HTR-8/SVneo (cell line): ENCODE measurements around the gene VAMP7.
"Not testable (repeated sequence)": the region's sequence is repeated elsewhere in the genome, so short reads cannot be mapped to it uniquely, and the experiment has no call there.

Source experiments
- DNase-seq: peaks from one replicate; pipeline ENCODE4 v3.0.0; 2011; ENCODE audit warnings: low spot score, mixed read lengths; ENCODE audit not compliant: insufficient read length
- FAIRE-seq: peaks from 2 replicates; lab custom pipeline; 2011; peaks lifted over from hg19 to GRCh38; lab: Jason Lieb, UNC

VAMP7 gene

DNA sequence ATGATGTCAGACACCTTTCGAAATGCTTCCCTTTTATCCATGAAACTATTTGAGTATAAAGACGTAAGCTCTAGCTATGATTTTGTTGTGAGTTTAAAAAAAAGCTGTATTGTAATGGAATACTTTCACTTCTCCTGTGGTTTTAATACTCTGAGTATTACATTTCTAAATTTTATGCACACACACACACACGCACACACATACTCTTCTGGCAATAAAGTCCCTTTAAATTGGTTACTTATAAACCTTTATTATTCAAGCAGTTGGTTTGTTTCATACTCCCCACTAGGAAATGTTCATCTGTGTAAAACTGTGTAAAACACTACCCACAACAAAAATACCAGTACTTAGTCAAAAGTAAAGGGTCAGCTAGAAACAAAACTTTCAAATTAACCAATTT, 18.2 kb downstream of the VAMP7 start:
- no peak for DNase-seq
- FAIRE-seq = no peak

DNA sequence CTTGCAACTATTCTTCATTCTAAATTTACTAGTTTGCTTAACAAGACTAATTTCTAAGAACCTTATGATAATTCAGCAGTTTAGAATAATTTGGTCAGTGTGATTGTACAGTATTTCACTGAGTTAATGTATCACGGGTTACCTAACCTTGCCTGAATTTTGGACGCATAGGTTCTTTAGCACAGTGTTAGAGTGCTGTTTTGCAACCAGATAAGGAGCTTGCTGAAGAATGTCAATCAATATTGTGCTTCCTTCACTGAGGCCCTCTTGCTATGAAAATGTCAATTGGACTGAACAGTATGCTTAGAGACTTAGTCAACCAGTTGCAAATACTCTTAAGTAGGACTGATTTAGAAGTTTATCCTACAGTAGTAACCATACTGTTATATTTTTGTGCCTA, 19.6 kb downstream of the VAMP7 start:
- FAIRE-seq (no peak), DNase-seq (no peak)

DNA sequence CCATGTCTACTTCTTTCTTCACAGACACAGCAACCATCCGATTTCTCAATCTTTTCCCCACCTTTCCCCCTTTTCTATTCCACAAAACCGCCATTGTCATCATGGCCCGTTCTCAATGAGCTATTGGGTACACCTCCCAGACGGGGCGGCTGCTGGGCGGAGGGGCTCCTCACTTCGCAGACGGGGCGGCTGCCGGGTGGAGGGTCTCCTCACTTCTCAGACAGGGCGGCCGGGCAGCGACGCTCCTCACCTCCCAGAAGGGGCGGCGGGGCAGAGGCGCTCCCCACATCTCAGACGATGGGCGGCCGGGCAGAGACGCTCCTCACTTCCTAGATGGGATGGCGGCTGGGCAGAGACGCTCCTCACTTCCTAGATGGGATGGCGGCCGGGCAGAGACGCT, 26.5 kb downstream of the VAMP7 start:
- not testable (repeated sequence) for DNase-seq, FAIRE-seq

DNA sequence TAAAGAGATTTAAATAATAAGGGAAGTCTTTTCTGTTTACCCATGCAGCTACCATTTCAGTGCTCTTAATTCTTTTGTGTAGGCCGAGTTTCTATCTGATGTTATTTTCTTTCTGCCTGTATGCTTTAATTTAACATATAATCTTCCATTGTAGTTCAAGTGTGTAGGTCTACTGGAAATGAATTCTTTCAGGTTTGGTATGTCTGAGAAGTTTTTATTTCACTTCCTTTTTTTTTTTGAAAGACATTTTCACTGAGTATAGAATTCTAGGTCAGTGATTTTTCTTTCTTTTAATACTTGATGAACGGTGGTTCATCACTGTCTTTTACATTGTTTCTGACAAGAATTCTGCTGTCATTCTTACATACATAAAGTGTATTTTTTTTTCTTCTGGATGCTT, 42.1 kb downstream of the VAMP7 start:
- FAIRE-seq = no peak
- DNase-seq = no peak

DNA sequence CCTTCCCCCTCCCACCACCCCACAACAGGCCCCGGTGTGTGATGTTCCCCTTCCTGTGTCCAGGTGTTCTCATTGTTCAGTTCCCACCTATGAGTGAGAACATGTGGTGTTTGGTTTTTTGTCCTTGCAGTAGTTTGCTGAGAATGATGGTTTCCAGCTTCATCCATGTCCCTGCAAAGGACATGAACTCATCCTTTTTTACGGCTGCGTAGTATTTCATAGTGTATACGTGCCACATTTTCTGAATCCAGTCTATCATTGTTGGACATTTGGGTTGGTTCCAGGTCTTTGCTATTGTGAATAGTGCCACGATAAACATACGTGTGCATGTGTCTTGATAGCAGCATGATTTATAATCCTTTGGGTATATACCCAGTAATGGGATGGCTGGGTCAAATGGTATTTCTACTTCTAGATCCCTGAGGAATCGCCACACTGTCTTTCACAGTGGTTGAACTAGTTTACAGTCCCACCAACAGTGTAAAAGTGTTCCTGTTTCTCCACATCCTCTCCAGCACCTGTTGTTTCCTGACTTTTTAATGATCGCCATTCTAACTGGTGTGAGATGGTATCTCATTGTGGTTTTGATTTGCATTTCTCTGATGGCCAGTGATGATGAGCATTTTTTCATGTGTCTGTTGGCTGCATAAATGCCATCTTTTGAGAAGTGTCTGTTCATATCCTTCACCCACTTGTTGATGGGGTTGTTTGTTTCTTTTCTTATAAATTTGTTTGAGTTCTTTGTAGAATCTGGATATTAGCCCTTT, 49.9 kb downstream of the VAMP7 start:
- not testable (repeated sequence) for FAIRE-seq, DNase-seq

DNA sequence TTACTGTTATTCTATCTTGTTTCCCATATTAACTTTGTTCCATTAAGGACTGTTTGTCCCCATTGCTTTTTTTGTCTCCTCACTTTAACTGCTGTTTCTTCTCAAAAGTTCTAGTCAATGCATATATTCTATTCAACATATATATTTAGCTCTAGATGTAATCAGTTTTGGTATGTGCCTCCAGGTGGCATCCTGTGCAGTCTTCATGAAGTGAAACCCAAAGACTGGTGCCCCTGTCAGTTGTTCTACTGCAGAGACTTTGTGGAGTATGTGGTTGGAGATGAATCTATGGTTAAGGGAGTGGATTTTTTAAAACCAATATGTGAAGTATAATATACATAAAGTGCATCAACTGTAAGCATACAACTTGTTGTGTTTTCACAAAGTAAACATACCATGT, 57.0 kb downstream of the VAMP7 start:
- DNase-seq (no peak), FAIRE-seq (no peak)

DNA sequence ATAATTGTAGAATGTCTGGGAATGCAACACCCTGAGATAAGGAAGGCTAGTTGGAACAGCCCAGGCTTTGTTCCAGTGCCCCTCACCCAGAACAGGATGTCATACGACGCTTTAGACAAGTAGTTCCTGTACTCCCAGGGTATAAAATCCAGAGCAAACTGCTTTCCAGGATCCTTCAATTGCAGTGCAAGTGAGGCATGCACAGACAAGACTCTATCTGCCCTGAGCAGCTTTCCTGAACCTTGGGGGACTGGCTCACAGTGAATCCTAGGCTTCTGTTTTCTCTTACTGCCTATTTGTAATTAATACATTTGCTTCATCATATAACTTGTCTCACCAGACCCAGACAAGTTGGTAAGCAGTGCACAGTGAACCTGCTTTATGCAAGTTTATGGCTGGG, 68.0 kb downstream of the VAMP7 start:
- no peak for FAIRE-seq

DNA sequence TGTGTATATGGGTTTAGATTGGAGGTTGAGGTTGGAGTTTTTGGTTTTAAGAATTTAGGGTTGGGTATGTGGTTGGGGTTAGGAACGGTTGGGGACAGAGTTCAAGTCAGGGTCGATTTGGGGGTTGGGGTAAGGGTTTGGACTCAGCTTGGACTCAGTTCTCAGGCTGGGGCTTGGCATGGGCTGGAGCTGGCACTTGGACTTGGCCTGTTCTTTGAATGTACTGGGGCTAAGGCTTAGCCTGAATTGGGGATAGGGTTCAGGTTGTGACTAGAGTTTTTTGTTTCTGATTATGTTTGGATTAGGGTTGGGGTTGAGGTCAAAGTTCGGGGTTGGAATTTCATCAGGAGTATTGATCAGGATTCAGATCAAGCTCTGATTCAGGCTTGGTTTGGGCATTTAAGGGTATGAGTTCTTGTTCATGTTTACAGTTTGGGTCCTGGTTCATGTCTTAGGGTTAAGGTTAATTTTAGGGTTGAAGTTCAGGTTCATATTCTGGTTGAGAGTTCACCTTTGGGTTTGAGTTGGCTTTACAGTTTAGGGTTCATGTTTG, 70.2 kb downstream of the VAMP7 start:
- no peak for FAIRE-seq
- no peak for DNase-seq

More for the DNA sequence above, 68.0 kb downstream of the VAMP7 start:
- no peak for DNase-seq

DNA sequence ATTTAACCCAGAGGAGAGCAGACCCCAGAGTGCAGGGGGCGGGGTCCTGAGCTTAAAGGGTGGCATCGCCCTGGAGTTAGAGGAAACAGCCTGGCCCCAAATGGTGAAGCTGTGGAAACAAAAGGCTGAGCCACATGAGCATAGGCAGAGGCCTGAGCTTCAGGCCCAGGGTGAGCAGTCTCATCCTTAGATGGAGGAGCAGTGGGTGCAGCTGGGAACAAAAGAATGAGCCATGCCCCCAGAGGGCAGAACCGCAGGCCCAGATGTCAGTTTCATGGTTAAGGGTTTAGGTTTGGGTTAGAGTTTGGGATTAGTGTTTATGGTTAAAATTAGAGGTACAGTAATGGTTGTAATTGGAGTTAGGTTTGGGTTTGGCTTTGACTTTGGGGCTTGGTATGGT, 71.9 kb downstream of the VAMP7 start:
- FAIRE-seq (no peak), DNase-seq (no peak)

DNA sequence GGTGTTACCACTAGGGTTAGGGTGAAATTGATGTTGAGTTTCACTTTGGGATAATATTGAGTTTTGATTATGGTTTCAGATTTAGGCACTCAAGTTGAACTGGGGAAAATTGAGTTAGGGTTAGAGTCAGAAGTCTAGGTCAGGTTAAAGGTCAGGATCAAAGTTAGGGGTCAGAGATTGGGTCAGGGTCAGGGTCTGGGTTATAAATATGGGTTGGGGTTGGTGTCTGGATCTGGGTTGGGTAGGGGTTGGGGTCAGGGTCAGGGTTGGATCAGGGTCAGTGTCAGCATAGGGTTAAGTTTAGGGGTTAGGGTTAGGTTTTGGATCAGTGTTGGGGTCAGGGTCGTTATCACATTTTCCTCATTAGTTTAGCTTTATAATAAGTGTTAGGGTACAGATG, 73.6 kb downstream of the VAMP7 start:
- FAIRE-seq = no peak
- no peak for DNase-seq

DNA sequence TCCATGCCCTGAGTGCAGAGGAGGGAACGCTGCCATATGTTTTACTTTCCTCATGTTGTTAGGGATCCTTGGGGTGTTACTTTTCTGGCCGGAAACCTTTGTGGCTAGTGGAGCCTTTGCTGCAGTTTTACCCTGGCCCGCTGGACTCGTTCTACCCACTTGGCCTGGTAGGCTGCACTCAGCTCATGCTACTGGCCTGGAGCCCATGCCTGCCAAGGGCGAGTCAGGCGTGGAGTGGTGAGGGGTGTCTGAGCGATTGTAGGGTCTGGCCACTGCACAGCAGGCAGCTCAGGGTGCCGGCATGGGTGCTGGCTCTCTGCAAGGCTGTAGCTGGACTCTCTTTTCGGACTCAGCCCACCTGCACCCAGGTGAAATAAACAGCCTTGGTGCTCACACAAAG, 75.0 kb downstream of the VAMP7 start:
- DNase-seq (no peak), FAIRE-seq (no peak)

DNA sequence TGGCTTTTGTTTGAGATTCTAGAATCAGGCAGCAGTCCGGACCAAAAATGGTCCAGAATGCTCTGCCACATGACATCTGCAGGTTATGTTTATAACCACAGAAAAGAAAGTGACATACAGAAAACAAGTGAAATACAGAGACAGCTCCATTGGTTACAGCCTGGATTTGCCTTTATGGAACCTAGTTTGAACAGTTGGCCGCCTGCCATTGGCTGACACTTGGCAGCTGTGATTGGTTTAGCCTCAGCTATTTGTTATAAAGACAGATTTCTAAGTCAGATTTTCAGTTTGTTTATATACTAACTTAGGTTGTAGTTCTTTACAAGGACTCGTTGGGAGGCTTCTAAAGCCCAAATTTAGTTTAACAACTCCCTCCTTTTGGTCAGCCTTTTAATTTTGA, 75.5 kb downstream of the VAMP7 start:
- FAIRE-seq (no peak), DNase-seq (no peak)

DNA sequence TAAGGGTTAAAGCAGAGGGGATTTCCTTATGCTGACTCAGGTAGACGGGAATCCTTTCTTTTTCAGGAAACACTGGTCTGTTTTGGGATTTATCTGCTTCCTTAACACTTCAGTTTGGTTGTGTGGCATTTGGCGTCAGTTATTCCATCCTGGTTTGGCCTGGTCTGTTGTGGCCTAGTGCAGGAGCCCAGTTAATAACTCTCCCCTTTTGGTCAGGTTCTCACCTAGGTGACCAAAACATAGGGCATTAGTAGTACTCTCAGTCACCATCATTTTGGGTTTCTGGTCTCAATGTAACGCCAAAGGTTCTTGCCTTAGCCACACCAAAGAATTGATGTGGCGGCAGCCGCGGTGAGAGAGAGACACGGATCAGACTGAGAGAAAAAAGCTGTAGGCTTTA, 76.7 kb downstream of the VAMP7 start:
- no peak for DNase-seq

DNA sequence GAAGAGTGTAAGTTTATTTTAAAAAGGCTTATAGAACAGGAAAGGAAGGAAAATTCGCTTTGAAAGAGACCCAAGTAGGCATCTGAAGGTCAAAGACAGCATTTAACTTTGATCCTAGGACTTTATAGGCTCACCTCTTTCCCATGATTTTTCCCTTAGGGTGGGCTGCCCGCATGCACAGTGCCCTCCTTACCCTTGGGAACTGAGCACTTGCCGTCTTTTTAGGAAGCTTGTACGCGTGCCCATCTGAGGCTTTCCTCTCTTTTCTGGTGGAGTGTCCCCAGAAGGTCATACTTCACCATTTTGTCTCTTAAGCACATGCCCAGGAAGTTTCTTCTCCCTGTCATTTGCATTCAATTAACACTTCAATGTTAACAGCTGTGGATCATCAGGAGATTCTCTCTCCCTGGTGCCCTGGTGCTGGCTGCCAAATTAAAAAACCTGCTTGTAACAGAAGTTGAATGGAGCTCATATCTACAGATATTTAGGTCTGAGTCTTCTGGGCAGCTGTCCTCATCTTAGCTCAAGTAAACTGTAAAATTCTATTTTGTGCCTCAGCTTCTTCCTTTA, 78.0 kb downstream of the VAMP7 start:
- no peak for FAIRE-seq

More for the DNA sequence above, 76.7 kb downstream of the VAMP7 start:
- FAIRE-seq = no peak

DNA sequence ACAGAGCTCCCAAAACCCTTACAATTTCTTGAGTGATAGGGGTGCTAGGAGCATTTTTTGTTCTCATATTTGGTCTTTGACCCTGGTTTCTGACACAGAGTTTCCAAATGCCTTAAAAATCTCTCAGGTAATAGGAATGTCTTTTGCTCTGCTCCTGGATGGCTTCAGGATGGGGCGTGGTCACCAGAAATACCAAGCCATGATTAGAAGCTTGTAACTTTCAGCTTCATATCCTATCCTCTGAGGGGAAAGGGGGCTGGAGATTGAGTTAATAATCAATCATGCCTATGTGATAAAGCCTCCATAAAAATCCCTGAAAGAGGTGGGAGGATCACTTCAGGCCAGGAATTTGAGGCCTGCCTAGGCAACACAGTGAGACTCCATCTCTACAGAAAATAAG, 81.8 kb downstream of the VAMP7 start:
- FAIRE-seq (no peak), DNase-seq (no peak)

More for the DNA sequence above, 78.0 kb downstream of the VAMP7 start:
- no peak for DNase-seq

DNA sequence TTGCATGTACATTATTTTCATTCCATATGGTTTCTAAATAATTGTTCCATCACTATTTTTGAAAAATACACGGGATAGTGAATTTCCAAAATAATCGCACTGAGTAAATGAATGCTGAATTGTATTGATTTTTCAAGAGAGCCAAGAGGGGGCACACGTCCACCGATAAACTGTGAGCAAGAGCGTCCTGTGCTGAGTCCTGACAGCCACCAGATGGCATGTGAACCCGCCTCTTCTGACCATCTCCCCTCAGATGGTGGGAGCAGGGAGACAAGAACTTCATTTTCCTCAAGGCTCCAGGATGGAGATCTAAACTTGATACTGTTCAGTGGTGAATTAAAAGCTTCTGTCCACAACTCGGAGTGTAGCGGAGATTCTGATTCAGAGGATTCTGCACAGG, 85.7 kb downstream of the VAMP7 start:
- FAIRE-seq = peak; percentile 85
- peak; percentile 60 for DNase-seq

DNA sequence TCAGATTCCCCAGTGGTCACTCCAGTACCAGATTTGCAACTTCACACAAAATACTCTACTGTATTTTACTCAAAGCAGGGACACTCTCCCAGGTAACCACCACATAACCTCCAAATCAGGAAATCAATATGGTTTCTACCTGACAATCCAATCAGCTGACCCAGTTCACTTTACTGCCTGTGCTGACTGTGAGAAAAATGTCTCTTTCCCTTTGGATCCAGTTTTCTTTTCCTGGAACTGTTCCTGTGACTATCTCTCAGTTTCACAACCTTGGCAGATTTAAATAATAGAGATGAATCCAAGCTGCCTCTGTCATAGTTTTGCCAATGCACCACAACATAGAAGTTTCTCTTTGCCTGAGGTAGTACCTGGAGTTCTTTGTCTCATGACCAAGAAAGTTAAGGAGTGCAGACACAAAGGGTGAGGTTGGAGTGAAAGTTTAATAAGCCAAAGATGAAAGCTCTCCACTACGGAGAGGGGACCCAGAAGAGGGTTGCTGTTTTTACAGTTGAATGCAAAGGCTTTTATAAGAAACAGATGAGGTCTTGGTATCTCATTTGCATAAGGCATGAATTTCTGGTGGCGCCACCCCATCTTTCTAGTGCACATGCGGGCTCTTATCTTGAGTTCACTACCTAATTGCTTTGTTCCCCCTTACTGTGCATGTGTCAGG, 86.6 kb downstream of the VAMP7 start:
- DNase-seq = no peak
- FAIRE-seq = no peak

DNA sequence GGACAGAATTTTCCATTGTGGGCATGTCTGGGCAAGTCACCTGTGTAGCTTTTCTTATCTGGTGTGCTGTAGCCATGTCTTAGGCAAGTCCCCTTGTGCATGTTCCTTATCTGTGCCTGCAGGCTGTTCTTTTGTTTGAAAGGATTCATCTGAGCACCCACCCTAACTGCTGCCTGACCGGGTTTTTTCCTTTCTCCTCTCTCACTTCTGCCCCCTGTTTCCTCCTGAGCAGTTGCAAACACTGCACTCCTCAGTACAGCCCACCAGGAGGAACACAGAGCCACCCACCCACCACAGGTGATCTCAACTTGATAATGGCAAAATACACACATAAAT, 87.1 kb downstream of the VAMP7 start:
- FAIRE-seq = no peak
- DNase-seq = no peak

DNA sequence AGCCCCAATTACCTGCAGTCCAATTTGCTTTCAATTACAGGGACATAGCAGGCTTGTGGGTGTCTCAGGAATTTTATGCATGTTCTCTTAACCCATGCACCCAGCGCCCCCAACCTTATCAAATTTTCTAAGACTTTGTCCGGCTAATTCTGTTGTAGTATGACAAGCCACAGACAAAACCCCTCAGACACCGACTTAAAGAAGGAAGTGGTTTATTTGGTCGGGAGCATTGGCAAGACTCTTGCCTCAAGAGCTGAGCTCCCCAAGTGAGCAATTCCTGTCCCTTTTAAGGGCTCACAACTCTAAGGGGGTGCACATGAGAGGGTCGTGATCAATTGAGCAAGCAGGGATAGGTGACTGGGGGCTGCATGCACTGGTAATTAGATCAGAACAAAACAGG, 87.6 kb downstream of the VAMP7 start:
- FAIRE-seq = no peak
- no peak for DNase-seq

DNA sequence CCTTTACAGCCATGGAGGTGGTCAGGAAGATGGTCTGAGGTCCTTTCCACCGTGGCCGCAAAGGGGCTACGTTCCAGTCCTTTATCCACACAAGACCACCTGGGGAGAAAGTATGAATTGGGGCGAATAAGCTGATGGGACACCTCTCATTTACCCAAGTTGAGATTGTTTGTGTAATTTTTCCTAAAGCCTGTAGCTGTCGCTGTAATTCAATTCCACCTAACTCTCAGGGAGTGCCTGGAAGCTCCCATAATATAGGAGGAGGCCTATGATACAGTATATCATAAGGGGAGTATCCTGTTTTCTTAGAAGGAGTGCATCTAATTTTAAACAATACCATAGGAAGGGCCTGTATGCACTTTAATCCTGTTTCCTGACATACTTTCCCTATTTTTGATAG, 90.5 kb downstream of the VAMP7 start:
- FAIRE-seq, DNase-seq: not testable (repeated sequence)

DNA sequence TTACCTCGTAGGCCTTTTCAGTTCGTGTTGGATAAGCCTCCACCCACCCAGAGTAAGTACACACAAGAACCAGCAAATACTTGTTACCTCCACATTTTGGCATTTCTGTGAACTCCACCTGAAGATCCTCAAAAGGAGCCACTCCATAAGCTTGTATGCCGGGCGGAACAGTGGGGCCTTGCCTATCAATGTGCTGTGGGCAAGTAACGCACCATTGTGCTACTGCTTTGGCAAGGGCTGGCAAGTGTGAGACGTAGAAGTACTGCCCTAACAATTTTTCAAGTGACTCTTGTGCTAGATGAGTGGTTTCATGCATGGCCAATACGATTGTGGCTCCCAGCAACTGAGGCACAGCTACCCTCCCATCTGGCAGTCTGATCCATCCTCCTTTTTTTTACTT, 91.1 kb downstream of the VAMP7 start:
- not testable (repeated sequence) for FAIRE-seq

More for the DNA sequence above, 91.1 kb downstream of the VAMP7 start:
- not testable (repeated sequence) for DNase-seq
